Suppressor macrophage treated with lipopolysaccharide for 4 hours (primary cell): ENCODE results near the gene PRSS3.
"Not testable (repeated sequence)": the region's sequence is repeated elsewhere in the genome, so short reads cannot be mapped to it uniquely, and the experiment has no call there.

ENCODE experiments used
- DNase-seq: peaks from one replicate; pipeline ENCODE4 v3.0.0-alpha.2; 2020

Gene PRSS3

DNA sequence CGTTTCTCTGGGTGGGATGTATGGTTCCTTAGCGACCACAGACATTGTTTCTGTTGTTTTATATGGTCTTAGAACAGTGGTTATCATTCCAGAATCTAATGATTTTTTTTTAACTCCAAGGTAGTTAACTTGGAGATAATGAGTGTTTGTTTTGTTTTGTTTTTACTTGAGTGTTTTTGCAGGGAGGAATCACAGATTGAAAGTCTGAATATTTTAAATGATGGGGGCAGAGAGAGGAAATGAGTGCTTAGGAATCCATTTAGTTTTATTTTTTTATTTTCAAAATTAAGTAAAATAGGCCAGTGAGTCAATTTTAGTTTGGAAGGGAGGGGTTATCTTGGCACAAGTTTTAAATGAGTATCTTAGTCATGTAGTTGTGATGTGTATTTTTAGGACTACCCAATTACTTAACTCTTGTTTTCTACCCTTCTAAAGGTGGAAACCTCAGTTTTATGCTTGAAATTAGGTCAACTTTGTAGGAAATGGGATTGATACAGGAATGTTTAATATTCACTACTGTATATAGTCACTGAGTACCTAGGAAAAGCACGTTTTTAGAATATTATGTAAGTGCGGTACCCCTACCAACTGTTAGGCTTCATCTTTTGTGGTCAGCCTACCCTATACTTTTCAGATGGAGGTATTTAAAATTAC, 23.6 kb downstream of the PRSS3 start:
- DNase-seq, result peak; percentile 40

DNA sequence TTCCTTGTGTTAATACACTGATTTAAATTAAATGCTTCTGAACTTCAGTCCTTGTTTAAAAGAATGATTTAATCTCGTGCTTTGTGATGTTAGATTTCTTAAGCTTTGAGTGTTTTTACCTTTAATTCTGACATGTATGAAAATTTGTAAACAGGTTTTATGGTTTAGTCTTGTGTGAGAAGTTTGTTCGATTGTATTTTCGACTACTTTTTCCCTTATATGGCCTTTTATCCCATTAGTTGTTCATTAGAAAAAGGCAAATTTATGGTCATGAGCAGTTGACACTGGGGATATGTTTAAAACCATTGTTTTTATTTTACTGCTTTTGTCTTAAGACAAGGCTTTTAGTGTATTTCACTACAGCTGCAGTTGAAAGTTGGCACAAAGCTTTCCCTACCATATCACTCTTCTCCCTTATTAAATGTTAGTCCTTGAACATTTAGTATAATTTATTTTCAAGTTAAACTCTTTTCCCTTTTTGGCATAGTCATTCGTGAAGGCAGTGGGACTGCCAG, 24.9 kb downstream of the PRSS3 start:
- no peak for DNase-seq

DNA sequence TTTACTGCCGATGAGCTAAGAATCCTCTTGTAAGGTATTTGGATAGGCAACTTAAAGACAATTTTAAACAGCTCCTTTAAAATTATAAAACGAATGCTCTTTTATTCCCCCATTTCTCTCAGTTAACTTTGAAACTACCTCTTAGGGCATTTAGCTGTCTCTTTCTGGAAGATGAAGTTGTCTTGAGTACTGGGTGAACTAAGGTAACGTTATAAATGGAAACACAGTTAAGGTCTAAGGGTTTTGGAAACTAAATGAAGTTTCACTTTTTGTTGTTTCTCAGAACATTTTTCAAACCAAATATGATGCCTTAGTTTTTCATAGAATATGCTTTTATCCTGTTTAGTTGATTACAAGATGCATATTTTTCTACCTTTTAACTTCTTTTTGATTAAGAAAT, 28.4 kb downstream of the PRSS3 start:
- no peak for DNase-seq

GRCh38 chr9:33827285-33827684, 31.9 kb downstream of the PRSS3 start:
- not testable (repeated sequence) for DNase-seq

- DNase-seq, result peak; percentile 60
These were observed 34.4 kb downstream of the PRSS3 start for GRCh38 chr9:33829641-33830230.

GRCh38 chr9:33835625-33836260, 40.4 kb downstream of the PRSS3 start:
- DNase-seq, result no peak

DNA sequence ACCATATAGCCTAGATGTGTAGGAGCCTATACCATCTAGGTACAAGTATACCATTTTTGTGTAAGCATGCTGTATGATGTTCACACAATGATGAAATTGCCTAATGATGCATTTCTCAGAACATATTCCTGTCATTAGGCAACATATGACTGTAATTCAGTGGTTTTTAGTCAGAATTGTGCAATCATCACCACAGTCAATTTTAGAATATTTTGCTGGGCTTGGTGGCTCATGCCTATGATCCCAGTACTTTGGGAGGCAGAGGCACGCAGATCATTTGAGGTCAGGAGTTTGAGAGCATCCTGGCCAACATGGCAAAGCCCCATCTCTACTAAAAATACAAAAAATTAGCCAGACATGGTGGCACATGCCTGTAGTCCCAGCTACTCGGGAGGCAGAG, 40.9 kb downstream of the PRSS3 start:
- DNase-seq, result peak; percentile 94

DNA sequence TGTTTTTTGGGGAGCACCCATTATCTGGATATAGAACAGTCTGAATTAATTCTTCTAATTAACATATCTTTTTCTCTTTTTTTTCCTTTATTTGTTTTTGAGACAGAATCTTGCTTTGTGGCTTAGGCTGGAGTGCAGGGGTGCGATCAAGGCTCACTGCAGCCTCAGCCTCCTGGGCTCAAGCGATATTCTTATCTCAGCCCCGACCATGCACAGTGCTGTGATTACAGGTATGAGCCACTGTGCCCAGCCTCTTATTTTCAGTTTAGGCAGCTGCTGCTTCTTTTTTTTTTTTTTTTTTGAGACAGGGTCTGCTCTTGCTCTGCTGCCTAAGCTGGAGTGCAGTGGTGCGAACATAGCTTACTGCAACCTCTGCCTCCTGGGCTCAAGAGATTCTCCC, 41.8 kb downstream of the PRSS3 start:
- no peak for DNase-seq

DNA sequence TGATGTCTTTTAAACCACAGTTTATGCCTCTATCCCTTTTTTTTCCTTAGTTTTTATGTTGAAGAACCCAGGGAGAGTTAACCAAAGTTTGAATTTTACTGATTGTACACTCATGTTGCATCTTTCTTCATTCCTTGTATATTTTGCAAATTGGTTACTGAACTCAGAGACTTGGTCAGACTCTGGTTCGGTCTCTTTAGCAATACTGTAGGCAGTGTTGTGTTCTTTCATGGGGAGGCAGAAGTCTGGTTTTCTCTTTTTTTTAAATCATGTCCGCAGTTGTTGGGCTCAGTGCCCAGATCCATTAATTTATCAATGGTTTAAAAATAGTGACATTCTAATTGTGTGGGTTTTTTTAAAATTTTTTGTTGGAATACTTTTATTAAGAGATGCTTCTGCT, 45.0 kb downstream of the PRSS3 start:
- no peak for DNase-seq

- DNase-seq, result peak; percentile 36
These were observed 48.1 kb downstream of the PRSS3 start for GRCh38 chr9:33843312-33843961.

GRCh38 chr9:33846231-33846630, 50.9 kb downstream of the PRSS3 start:
- DNase-seq, result no peak

GRCh38 chr9:33847894-33848205, 52.5 kb downstream of the PRSS3 start:
- DNase-seq, result not testable (repeated sequence)
